Left ventricle myocardium inferior (tissue), 1 donor: ENCODE data around the gene IRF4. TPM values are rescaled to one million over a fixed set of nuclear protein-coding genes. Genes with fewer than 3 reads are reported as not detected.
"Not testable (repeated sequence)": the region's sequence is repeated elsewhere in the genome, so short reads cannot be mapped to it uniquely, and the experiment has no call there.

ENCODE experiments used
- DNase-seq: peaks from one replicate; pipeline ENCODE4 v3.0.0-alpha.2; 2020
- H3K27ac ChIP-seq: fragments of 200-600 bp; replicated peaks from 2 replicates; pipeline ENCODE4 v1.8.0; 2021
- H3K27me3 ChIP-seq: fragments of 200-600 bp; 2 replicates; pipeline ENCODE4 v1.8.0; 2021; ENCODE audit warnings: low read depth
- H3K36me3 ChIP-seq: fragments of 200-600 bp; 2 replicates; pipeline ENCODE4 v1.8.0; 2021
- H3K4me1 ChIP-seq: fragments of 200-600 bp; 2 replicates; pipeline ENCODE4 v1.8.0; 2021
- H3K4me3 ChIP-seq: fragments of 200-600 bp; 2 replicates; pipeline ENCODE4 v1.8.0; 2021; ENCODE audit warnings: mild to moderate bottlenecking, moderate library complexity
- H3K9me3 ChIP-seq: fragments of 200-600 bp; replicated peaks from 2 replicates; pipeline ENCODE4 v1.8.0; 2021
- intact Hi-C: fragments of 100-400 bp; cut with micrococcal nuclease; formaldehyde crosslinking; loops from one replicate; pipeline ENCODE4 v1.11.0; 2022
- total RNA-seq: library from RNA; stranded (reverse); fragmentation: NEBNext Ultra II Directional; extraction: Animal tissue kit (Norgen Biotek cat#: 25700); gene quantifications from one replicate; pipeline ENCODE4 v1.2.1, GENCODE V29; 2021
- TF ChIP-seq, protein P1 (sequence below): fragments of 200-600 bp; IDR thresholded peaks from 2 replicates; pipeline ENCODE4 v1.8.0; 2021; ENCODE audit warnings: antibody characterized with exemption, mild to moderate bottlenecking, borderline replicate concordance
- donor health status: DM: no; HTN: yes; CAD: no; lungs with severe emphysema.

IRF4 gene
- total RNA-seq, 1 donor from 2014 or later, result 0.22 TPM

GRCh38 chr6:370555-370954 lies 21.0 kb upstream of the IRF4 start:
- intact Hi-C loops, result no loop called here
- Histone ChIP-seq H3K4me1 (peaks cover 14% of the 10 kb centered on the region), H3K27me3 (peaks cover 82% of the 10 kb centered on the region), H3K27ac (no peak overlapping the region), H3K36me3 (no peaks in the 10 kb centered on the region), H3K9me3 (no peaks in the 10 kb centered on the region), H3K4me3 (no peak overlapping the region)
- TF ChIP-seq, protein P1, sequence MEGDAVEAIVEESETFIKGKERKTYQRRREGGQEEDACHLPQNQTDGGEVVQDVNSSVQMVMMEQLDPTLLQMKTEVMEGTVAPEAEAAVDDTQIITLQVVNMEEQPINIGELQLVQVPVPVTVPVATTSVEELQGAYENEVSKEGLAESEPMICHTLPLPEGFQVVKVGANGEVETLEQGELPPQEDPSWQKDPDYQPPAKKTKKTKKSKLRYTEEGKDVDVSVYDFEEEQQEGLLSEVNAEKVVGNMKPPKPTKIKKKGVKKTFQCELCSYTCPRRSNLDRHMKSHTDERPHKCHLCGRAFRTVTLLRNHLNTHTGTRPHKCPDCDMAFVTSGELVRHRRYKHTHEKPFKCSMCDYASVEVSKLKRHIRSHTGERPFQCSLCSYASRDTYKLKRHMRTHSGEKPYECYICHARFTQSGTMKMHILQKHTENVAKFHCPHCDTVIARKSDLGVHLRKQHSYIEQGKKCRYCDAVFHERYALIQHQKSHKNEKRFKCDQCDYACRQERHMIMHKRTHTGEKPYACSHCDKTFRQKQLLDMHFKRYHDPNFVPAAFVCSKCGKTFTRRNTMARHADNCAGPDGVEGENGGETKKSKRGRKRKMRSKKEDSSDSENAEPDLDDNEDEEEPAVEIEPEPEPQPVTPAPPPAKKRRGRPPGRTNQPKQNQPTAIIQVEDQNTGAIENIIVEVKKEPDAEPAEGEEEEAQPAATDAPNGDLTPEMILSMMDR, result no peak
- no peak for DNase-seq

GRCh38 chr6:371851-372250 lies 19.7 kb upstream of the IRF4 start:
- H3K27me3 ChIP-seq, result peaks cover 87% of the 10 kb centered on the region
- H3K4me3 ChIP-seq, H3K9me3 ChIP-seq, H3K27ac ChIP-seq, DNase-seq, intact Hi-C loops, H3K36me3 ChIP-seq: not testable (repeated sequence)
- peaks cover 14% of the 10 kb centered on the region for H3K4me1 ChIP-seq

GRCh38 chr6:372336-372911 lies 19.1 kb upstream of the IRF4 start:
- TF ChIP-seq, protein P1, result no peak
- no peak for DNase-seq
- H3K4me1 ChIP-seq, result peaks cover 14% of the 10 kb centered on the region
- H3K27ac ChIP-seq, result no peak overlapping the region
- H3K9me3 ChIP-seq, result no peaks in the 10 kb centered on the region
- no peaks in the 10 kb centered on the region for H3K36me3 ChIP-seq
- no peak overlapping the region for H3K4me3 ChIP-seq
- intact Hi-C loops, result no loop called here
- peaks cover 87% of the 10 kb centered on the region for H3K27me3 ChIP-seq

GRCh38 chr6:373031-373430 lies 18.5 kb upstream of the IRF4 start:
- TF ChIP-seq, protein P1, result no peak
- peaks cover 14% of the 10 kb centered on the region for H3K4me1 ChIP-seq
- DNase-seq, result no peak
- H3K4me3 ChIP-seq, result no peak overlapping the region
- intact Hi-C loops, result no loop called here
- no peaks in the 10 kb centered on the region for H3K9me3 ChIP-seq
- H3K36me3 ChIP-seq, result no peaks in the 10 kb centered on the region
- no peak overlapping the region for H3K27ac ChIP-seq
- peaks cover 87% of the 10 kb centered on the region for H3K27me3 ChIP-seq

DNA sequence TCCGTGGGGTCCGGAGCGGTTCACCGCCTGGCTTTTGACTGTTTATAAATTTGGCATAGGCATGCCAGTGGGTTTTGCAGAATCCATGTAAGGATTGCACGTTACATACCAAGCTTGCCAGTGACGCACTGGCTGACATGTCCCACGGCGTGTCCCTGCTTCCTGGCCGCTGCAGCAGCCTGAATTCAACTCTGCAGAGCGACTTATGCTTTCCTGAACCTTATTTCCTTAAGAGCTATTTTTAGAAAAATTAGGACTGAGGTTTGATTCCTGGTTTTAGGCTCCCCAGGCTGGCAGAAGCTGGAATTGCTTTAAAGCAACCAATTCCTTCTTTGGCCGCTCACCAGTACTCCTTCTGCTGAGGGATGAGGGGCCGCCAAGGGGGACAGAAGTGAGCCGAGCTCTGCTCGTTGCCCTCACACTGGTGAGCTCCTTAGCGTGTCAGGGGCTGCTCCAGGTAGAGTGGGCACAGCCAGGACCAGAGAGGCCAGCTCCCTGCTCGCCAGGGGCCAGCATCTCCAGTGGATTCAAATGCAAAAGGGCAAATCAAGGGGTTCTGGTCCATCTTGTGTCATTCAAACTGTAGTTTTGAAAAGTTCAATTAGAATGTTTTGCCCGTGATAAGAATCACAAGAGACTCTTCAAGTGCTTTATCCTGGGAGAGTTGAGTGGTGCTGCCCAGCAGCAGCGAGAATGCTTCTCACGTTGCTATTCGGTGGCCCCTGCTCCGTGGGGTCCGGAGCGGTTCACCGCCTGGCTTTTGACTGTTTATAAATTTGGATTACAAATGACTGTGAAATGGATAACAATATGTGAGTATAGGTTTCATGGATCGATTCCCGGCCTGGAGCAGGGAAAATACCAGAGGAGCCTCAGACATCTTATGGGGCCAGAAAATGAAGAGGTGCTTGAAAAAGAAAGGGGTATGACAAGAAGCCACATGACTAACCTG lies 17.5 kb upstream of the IRF4 start:
- no peaks in the 10 kb centered on the region for H3K36me3 ChIP-seq
- peak overlapping the region; percentile 3 for H3K4me3 ChIP-seq
- TF ChIP-seq, protein P1, result peak; percentile 55
- no peak overlapping the region for H3K27ac ChIP-seq
- H3K27me3 ChIP-seq, result peaks cover 87% of the 10 kb centered on the region
- no peaks in the 10 kb centered on the region for H3K9me3 ChIP-seq
- peaks cover 14% of the 10 kb centered on the region for H3K4me1 ChIP-seq
- intact Hi-C loops, result no loop called here
- no peak for DNase-seq

DNA sequence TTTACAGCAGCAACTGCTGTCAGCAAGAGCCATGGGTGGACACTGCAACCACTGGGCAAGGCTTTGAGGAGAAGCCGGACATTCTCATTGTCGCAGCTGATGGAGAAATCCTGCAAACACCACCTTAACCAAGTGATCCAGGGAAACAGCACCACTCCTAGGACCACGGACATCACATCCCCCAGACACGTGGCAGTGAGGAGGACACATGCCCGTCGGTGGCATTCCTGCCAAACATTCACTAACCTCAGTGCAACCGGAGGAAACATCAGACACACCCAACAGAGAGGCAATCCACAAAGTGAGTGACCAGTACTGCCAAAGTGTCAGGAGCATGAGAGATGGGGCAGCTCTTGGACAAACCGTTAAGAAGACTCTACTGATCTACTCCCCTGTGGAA lies 16.6 kb upstream of the IRF4 start:
- no peak for DNase-seq
- no peak overlapping the region for H3K27ac ChIP-seq
- no peak overlapping the region for H3K4me3 ChIP-seq
- no peaks in the 10 kb centered on the region for H3K9me3 ChIP-seq
- intact Hi-C loops, result no loop called here
- H3K4me1 ChIP-seq, result peaks cover 14% of the 10 kb centered on the region
- H3K27me3 ChIP-seq, result peaks cover 87% of the 10 kb centered on the region
- H3K36me3 ChIP-seq, result no peaks in the 10 kb centered on the region
- TF ChIP-seq, protein P1, result no peak
